MM.1S (cell line): ENCODE results near the gene RHOXF2B.
"Not testable (repeated sequence)": the region's sequence is repeated elsewhere in the genome, so short reads cannot be mapped to it uniquely, and the experiment has no call there.

Source experiments
- DNase-seq: peaks from one replicate; pipeline ENCODE4 v3.0.0-alpha.2; 2015
- H2AFZ ChIP-seq: fragments of 300-600 bp; sonication (generic); 2 replicates; pipeline ENCODE4 v1.6.0; 2016; ENCODE audit warnings: antibody characterized with exemption, low read length
- H3F3A ChIP-seq: fragments of 300-600 bp; sonication (generic); 2 replicates; pipeline ENCODE4 v1.6.1; 2016; ENCODE audit warnings: mild to moderate bottlenecking, antibody characterized with exemption, low read length, moderate library complexity, mixed read lengths; ENCODE audit not compliant: insufficient read depth
- H3K27ac ChIP-seq: fragments of 300-600 bp; sonication (generic); 2 replicates; pipeline ENCODE4 v1.5.1; 2016; ENCODE audit warnings: mild to moderate bottlenecking, low read length
- H3K27me3 ChIP-seq: fragments of 300-600 bp; sonication (generic); replicated peaks from 2 replicates; pipeline ENCODE4 v1.6.0; 2016; ENCODE audit warnings: low read length; ENCODE audit not compliant: insufficient read depth
- H3K36me3 ChIP-seq: fragments of 300-600 bp; sonication (generic); replicated peaks from 2 replicates; pipeline ENCODE4 v1.6.1; 2016; ENCODE audit warnings: mild to moderate bottlenecking, low read length, mixed read lengths; ENCODE audit not compliant: insufficient read depth
- H3K4me1 ChIP-seq: fragments of 300-600 bp; sonication (generic); 2 replicates; pipeline ENCODE4 v1.6.1; 2016; ENCODE audit warnings: low read length, mixed read lengths
- H3K4me2 ChIP-seq: fragments of 300-600 bp; sonication (generic); 2 replicates; pipeline ENCODE4 v1.6.0; 2016; ENCODE audit warnings: low read depth, low read length
- H3K4me3 ChIP-seq: fragments of 300-600 bp; sonication (generic); 2 replicates; pipeline ENCODE4 v1.5.1; 2016; ENCODE audit warnings: low read length, mixed read lengths
- H3K79me2 ChIP-seq: fragments of 300-600 bp; sonication (generic); 2 replicates; pipeline ENCODE4 v1.6.1; 2016; ENCODE audit warnings: mixed run types, low read length, mixed read lengths
- H3K9ac ChIP-seq: fragments of 300-600 bp; sonication (generic); 2 replicates; pipeline ENCODE4 v1.6.1; 2016; ENCODE audit warnings: low read length, mixed read lengths
- H3K9me2 ChIP-seq: fragments of 300-600 bp; sonication (generic); replicated peaks from 2 replicates; pipeline ENCODE4 v1.6.1; 2016; ENCODE audit warnings: mild to moderate bottlenecking, low read length, mixed read lengths; ENCODE audit not compliant: insufficient read depth
- H3K9me3 ChIP-seq: fragments of 300-600 bp; sonication (generic); replicated peaks from 2 replicates; pipeline ENCODE4 v1.6.1; 2016; ENCODE audit warnings: mild to moderate bottlenecking, low read length, mixed read lengths; ENCODE audit not compliant: insufficient read depth
- H4K20me1 ChIP-seq: fragments of 300-600 bp; sonication (generic); 2 replicates; pipeline ENCODE4 v1.6.1; 2016; ENCODE audit warnings: mild to moderate bottlenecking, low read length, moderate library complexity, mixed read lengths; ENCODE audit not compliant: insufficient read depth
- CTCF ChIP-seq: fragments of 300-600 bp; sonication (generic); IDR thresholded peaks from 2 replicates; pipeline ENCODE4 v1.5.1; 2016; ENCODE audit warnings: antibody characterized with exemption, low read length, mixed read lengths
- EZH2 ChIP-seq: fragments of 300-600 bp; sonication (generic); optimal IDR thresholded peaks from 2 replicates; pipeline ENCODE3; 2017; ENCODE audit warnings: low read depth, mild to moderate bottlenecking, antibody characterized with exemption, low read length, mixed read lengths
- EZH2phosphoT487 ChIP-seq: fragments of 300-600 bp; sonication (generic); IDR thresholded peaks from 2 replicates; pipeline ENCODE4 v1.6.1; 2018; ENCODE audit warnings: antibody characterized with exemption, low read length

RHOXF2B gene

GRCh38 chrX:120090208-120090607, 12.7 kb upstream of the RHOXF2B start:
- Histone ChIP-seq H3K9me3 (no peaks in the 10 kb centered on the region), H3K79me2 (no peaks in the 10 kb centered on the region), H4K20me1 (no peaks in the 10 kb centered on the region), H3K4me3 (no peak overlapping the region), H3K9ac (no peak overlapping the region), H3K9me2 (no peaks in the 10 kb centered on the region), H3K4me2 (no peak overlapping the region), H3F3A (no peaks in the 10 kb centered on the region), H3K27me3 (no peaks in the 10 kb centered on the region), H3K27ac (no peak overlapping the region), H2AFZ (no peak overlapping the region), H3K4me1 (no peaks in the 10 kb centered on the region), H3K36me3 (no peaks in the 10 kb centered on the region)
- no peak for DNase-seq
- no peak for TF ChIP-seq CTCF

DNA sequence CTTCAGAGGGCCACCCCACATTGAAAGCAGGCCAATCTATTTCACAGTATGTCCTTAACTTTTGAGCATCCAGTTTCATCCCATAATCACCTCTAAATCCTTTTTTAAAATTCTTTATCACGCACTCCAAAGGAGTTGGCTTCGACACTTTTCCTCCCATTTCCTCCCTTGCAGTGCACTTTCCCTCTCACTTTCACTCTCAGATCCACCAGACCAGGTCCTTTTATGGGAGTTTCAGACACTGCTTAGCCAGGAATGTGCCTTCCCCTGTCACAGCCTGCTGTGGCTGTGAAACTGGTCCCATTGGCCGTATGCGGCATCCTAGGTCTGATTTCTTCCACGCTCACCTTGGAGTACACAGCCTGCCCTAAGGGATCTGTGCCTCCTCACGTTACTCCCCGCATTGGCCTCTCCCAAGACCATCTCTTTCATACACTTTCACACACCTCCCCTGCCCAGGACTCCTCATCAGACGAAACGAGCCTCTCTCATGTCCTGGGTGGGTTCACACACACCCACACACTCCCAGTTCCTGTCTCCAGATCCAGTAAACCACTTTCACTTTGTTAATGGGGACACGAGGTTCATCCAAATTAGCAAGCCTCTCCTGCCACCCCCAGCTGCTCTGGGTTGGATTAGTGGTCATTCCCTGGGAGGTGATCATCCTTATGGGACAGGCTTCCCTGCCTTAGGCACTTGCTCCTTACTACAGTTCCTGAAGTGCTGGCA, 10.0 kb upstream of the RHOXF2B start:
- Histone ChIP-seq H2AFZ (no peak overlapping the region), H3K27me3 (no peaks in the 10 kb centered on the region), H3K79me2 (no peaks in the 10 kb centered on the region), H3K36me3 (no peaks in the 10 kb centered on the region), H3K9me3 (no peaks in the 10 kb centered on the region), H3K4me2 (no peak overlapping the region), H3F3A (no peaks in the 10 kb centered on the region), H3K4me1 (no peaks in the 10 kb centered on the region), H3K9ac (no peak overlapping the region), H3K4me3 (no peak overlapping the region), H3K9me2 (no peaks in the 10 kb centered on the region), H4K20me1 (no peaks in the 10 kb centered on the region), H3K27ac (no peak overlapping the region)
- no peak for TF ChIP-seq EZH2phosphoT487
- no peak for TF ChIP-seq CTCF
- TF ChIP-seq EZH2 = no peak
- no peak for DNase-seq

GRCh38 chrX:120085553-120086185, 8.2 kb upstream of the RHOXF2B start:
- not testable (repeated sequence) for H3K4me3 ChIP-seq, H3K4me1 ChIP-seq, H3K36me3 ChIP-seq, H3K79me2 ChIP-seq, DNase-seq, H2AFZ ChIP-seq, H3F3A ChIP-seq, H3K9me2 ChIP-seq, H3K27me3 ChIP-seq, H3K9me3 ChIP-seq, H3K4me2 ChIP-seq, H3K27ac ChIP-seq, H4K20me1 ChIP-seq, H3K9ac ChIP-seq

DNA sequence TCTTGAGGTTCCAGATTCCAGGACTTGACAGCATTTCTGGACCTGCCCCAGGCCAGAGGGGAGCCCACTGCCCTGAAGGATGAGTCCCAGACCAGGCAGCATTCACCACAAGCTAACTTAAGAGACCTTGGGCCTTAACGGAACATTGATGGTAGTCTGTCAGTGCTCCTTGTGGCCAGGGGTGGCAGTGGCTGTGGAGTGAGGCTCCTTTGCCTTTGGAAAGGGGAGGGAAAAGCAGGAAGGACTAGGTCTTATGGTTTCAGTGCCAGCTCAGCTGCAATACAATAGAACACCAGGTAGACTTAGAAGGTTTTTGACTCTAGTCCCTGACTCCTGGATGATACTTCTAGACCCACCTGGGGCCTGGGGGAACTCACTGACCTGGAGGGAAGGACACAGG, 11.3 kb downstream of the RHOXF2B start:
- H3K79me2 ChIP-seq, H3K9me2 ChIP-seq, H3K27me3 ChIP-seq, DNase-seq, H3K4me1 ChIP-seq, H3K4me3 ChIP-seq, H3K4me2 ChIP-seq, H3K9ac ChIP-seq, H3F3A ChIP-seq, H4K20me1 ChIP-seq, H3K9me3 ChIP-seq, H3K36me3 ChIP-seq, H3K27ac ChIP-seq, H2AFZ ChIP-seq: not testable (repeated sequence)

GRCh38 chrX:120042712-120043111, 34.8 kb downstream of the RHOXF2B start:
- not testable (repeated sequence) for H3F3A ChIP-seq, H3K4me1 ChIP-seq, H4K20me1 ChIP-seq, H3K4me2 ChIP-seq, H2AFZ ChIP-seq, H3K9ac ChIP-seq, H3K9me3 ChIP-seq, H3K9me2 ChIP-seq, H3K36me3 ChIP-seq, DNase-seq, H3K4me3 ChIP-seq, H3K79me2 ChIP-seq, H3K27me3 ChIP-seq, H3K27ac ChIP-seq

GRCh38 chrX:120042247-120042646, 35.2 kb downstream of the RHOXF2B start:
- not testable (repeated sequence) for H3K9me2 ChIP-seq, H3K27me3 ChIP-seq, H3K9me3 ChIP-seq, H4K20me1 ChIP-seq, H2AFZ ChIP-seq, H3K27ac ChIP-seq, H3F3A ChIP-seq, H3K36me3 ChIP-seq, H3K4me2 ChIP-seq, H3K79me2 ChIP-seq, DNase-seq, H3K4me3 ChIP-seq, H3K4me1 ChIP-seq, H3K9ac ChIP-seq
